Prostate gland (tissue), 2 donors: ENCODE results near the gene CORIN.

Experiments
- POLR2A ChIP-seq: fragments of 450-650 bp; IDR thresholded peaks from one replicate; pipeline ENCODE4 v1.6.1; 2016; ENCODE audit warnings: antibody characterized with exemption, mild to moderate bottlenecking
- TF ChIP-seq, protein P1 (sequence below), 4 experiments: fragments of 200-600 bp in 2 of 4; fragments of 450-650 bp in 2 of 4; sonication (generic) in 2 of 4; IDR thresholded peaks; 1 replicate in 3 of 4; 2 replicates in 1 of 4; pipeline ENCODE4 v1.5.1; 2016 to 2019; ENCODE audit warnings: antibody characterized with exemption in 4 of 4, mild to moderate bottlenecking in 2 of 4, moderate library complexity in 2 of 4

- no peak for TF ChIP-seq POLR2A
- TF ChIP-seq, protein P1, sequence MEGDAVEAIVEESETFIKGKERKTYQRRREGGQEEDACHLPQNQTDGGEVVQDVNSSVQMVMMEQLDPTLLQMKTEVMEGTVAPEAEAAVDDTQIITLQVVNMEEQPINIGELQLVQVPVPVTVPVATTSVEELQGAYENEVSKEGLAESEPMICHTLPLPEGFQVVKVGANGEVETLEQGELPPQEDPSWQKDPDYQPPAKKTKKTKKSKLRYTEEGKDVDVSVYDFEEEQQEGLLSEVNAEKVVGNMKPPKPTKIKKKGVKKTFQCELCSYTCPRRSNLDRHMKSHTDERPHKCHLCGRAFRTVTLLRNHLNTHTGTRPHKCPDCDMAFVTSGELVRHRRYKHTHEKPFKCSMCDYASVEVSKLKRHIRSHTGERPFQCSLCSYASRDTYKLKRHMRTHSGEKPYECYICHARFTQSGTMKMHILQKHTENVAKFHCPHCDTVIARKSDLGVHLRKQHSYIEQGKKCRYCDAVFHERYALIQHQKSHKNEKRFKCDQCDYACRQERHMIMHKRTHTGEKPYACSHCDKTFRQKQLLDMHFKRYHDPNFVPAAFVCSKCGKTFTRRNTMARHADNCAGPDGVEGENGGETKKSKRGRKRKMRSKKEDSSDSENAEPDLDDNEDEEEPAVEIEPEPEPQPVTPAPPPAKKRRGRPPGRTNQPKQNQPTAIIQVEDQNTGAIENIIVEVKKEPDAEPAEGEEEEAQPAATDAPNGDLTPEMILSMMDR (IDR thresholded peaks at IDR 0.05): no peak
Observed at GRCh38 chr4:47621181-47621580, 216.7 kb downstream of the CORIN start.
